Immature natural killer cell (primary cell): Measurements from ENCODE around the gene MOK. TPM values are rescaled to one million over a fixed set of nuclear protein-coding genes. Genes with fewer than 3 reads are reported as not detected.
"Not testable (repeated sequence)": the region's sequence is repeated elsewhere in the genome, so short reads cannot be mapped to it uniquely, and the experiment has no call there.

Source experiments
- DNase-seq, 3 donors: peaks; one replicate each; pipeline ENCODE4 v3.0.0; 2022; ENCODE audit warnings: mixed read lengths in 1 of 3
- H3K27ac Mint-ChIP-seq, 6 donors: one replicate each; pipeline ENCODE4 v1.8.0; 2020; ENCODE audit warnings: mixed read lengths in 6 of 6, mild to moderate bottlenecking in 5 of 6, inconsistent platforms in 4 of 6, moderate library complexity in 3 of 6
- H3K27me3 Mint-ChIP-seq, 3 donors: one replicate each; pipeline ENCODE4 v1.8.0; 2020 to 2021; ENCODE audit warnings: low read depth in 3 of 3, mild to moderate bottlenecking in 3 of 3, mixed read lengths in 3 of 3, moderate library complexity in 3 of 3, inconsistent platforms in 1 of 3
- H3K36me3 Mint-ChIP-seq, 3 donors: one replicate each; pipeline ENCODE4 v1.8.0; 2020; ENCODE audit warnings: mixed read lengths in 3 of 3, inconsistent platforms in 2 of 3, mild to moderate bottlenecking in 2 of 3
- H3K4me1 Mint-ChIP-seq, 2 donors: one replicate each; pipeline ENCODE4 v1.8.0; 2020; ENCODE audit warnings: inconsistent platforms in 2 of 2, mild to moderate bottlenecking in 2 of 2, mixed read lengths in 2 of 2, moderate library complexity in 1 of 2
- H3K4me3 Mint-ChIP-seq, 5 donors: one replicate each; pipeline ENCODE4 v1.8.0; 2020; ENCODE audit warnings: mild to moderate bottlenecking in 5 of 5, mixed read lengths in 5 of 5, inconsistent platforms in 3 of 5, moderate library complexity in 3 of 5
- H3K9me3 Mint-ChIP-seq, 6 donors: one replicate each; pipeline ENCODE4 v1.8.0; 2020; ENCODE audit warnings: mild to moderate bottlenecking in 6 of 6, mixed read lengths in 6 of 6, inconsistent platforms in 4 of 6, moderate library complexity in 3 of 6
- polyA plus RNA-seq, 3 donors: library from polyadenylated mRNA; unstranded; fragments of 300-500 nt; fragmentation: Illumina TruSeq; gene quantifications; one replicate each; pipeline ENCODE4 v1.2.3, GENCODE V29; 2021

Gene MOK
- 1 to 10 TPM; 1.8 to 4.9 (median 3.2) TPM for polyA plus RNA-seq

- H3K36me3 Mint-ChIP-seq = no peaks in the 10 kb centered on the region
- peaks cover 5 to 23% (median 6%) of the 10 kb centered on the region in 3 donors for H3K27me3 Mint-ChIP-seq
- H3K9me3 Mint-ChIP-seq = no peaks in the 10 kb centered on the region
- H3K4me1 Mint-ChIP-seq = peaks cover 9 to 18% of the 10 kb centered on the region in 2 donors
- peak within 1 kb of the TSS; percentile 86 to 98 (median 93) for H3K27ac Mint-ChIP-seq
- H3K4me3 Mint-ChIP-seq = peak within 1 kb of the TSS; percentile 88 to 98 (median 96)
- peak; percentile 99 for DNase-seq
Measured at GRCh38 chr14:102304611-102305506, at the start of gene MOK. Gene MOK, minus strand, starts transcription at chr14:102305164. Its CDS starts 196 bp downstream, at chr14:102304968.

- Mint-ChIP-seq H3K4me3 (no peak overlapping the region), H3K9me3 (no peaks in the 10 kb centered on the region), H3K27me3 (no peaks in the 10 kb centered on the region), H3K4me1 (no peaks in the 10 kb centered on the region), H3K27ac (no peak overlapping the region), H3K36me3 (peaks cover 20 to 55% (median 21%) of the 10 kb centered on the region in 3 donors)
- no peak for DNase-seq
Measured at GRCh38 chr14:102353126-102353619, 48.2 kb upstream of the MOK start.

GRCh38 chr14:102352213-102352612, 47.2 kb upstream of the MOK start:
- Mint-ChIP-seq H3K27ac (peak overlapping the region in 1 of 6 donors; percentile 40), H3K9me3 (no peaks in the 10 kb centered on the region), H3K4me3 (no peak overlapping the region), H3K4me1 (no peaks in the 10 kb centered on the region), H3K27me3 (no peaks in the 10 kb centered on the region), H3K36me3 (peaks cover 21 to 53% (median 24%) of the 10 kb centered on the region in 3 donors)
- no peak for DNase-seq

- not testable (repeated sequence) for H3K9me3 Mint-ChIP-seq, H3K27me3 Mint-ChIP-seq, DNase-seq, H3K27ac Mint-ChIP-seq, H3K4me1 Mint-ChIP-seq, H3K4me3 Mint-ChIP-seq
- H3K36me3 Mint-ChIP-seq = peaks cover 17 to 49% (median 24%) of the 10 kb centered on the region in 3 donors
Measured at GRCh38 chr14:102351593-102351992, 46.6 kb upstream of the MOK start.

GRCh38 chr14:102351023-102351422, 46.1 kb upstream of the MOK start:
- H3K27ac Mint-ChIP-seq = no peak overlapping the region
- H3K27me3 Mint-ChIP-seq = no peaks in the 10 kb centered on the region
- H3K36me3 Mint-ChIP-seq = peaks cover 16 to 48% (median 24%) of the 10 kb centered on the region in 3 donors
- no peak for DNase-seq
- H3K9me3 Mint-ChIP-seq = no peaks in the 10 kb centered on the region
- no peaks in the 10 kb centered on the region for H3K4me1 Mint-ChIP-seq
- no peak overlapping the region for H3K4me3 Mint-ChIP-seq

- Mint-ChIP-seq H3K27me3 (no peaks in the 10 kb centered on the region), H3K4me3 (no peak overlapping the region), H3K27ac (no peak overlapping the region), H3K9me3 (no peaks in the 10 kb centered on the region), H3K4me1 (peaks cover 0 to 5% of the 10 kb centered on the region in 2 donors), H3K36me3 (peaks cover 21 to 40% (median 24%) of the 10 kb centered on the region in 3 donors)
- DNase-seq = no peak
Measured at GRCh38 chr14:102348376-102348775, 43.4 kb upstream of the MOK start.

- no peak for DNase-seq
- Mint-ChIP-seq H3K36me3 (peaks cover 21 to 39% (median 30%) of the 10 kb centered on the region in 3 donors), H3K4me3 (no peak overlapping the region), H3K27me3 (peaks cover 0 to 4% (median 0%) of the 10 kb centered on the region in 3 donors), H3K4me1 (peaks cover 0 to 5% of the 10 kb centered on the region in 2 donors), H3K27ac (no peak overlapping the region), H3K9me3 (no peaks in the 10 kb centered on the region)
Measured at GRCh38 chr14:102346645-102347044, 41.7 kb upstream of the MOK start.

- Mint-ChIP-seq H3K27me3 (peaks cover 0 to 4% (median 0%) of the 10 kb centered on the region in 3 donors), H3K4me1 (peaks cover 0 to 5% of the 10 kb centered on the region in 2 donors), H3K27ac (peak overlapping the region in 1 of 6 donors; percentile 46), H3K4me3 (no peak overlapping the region), H3K36me3 (peaks cover 21 to 40% (median 30%) of the 10 kb centered on the region in 3 donors), H3K9me3 (no peaks in the 10 kb centered on the region)
- no peak for DNase-seq
Measured at GRCh38 chr14:102345232-102345631, 40.3 kb upstream of the MOK start.

GRCh38 chr14:102344485-102344884, 39.5 kb upstream of the MOK start:
- H3K4me3 Mint-ChIP-seq = no peak overlapping the region
- no peaks in the 10 kb centered on the region for H3K9me3 Mint-ChIP-seq
- no peak overlapping the region for H3K27ac Mint-ChIP-seq
- DNase-seq = no peak
- H3K27me3 Mint-ChIP-seq = peaks cover 0 to 4% (median 0%) of the 10 kb centered on the region in 3 donors
- peaks cover 0 to 5% of the 10 kb centered on the region in 2 donors for H3K4me1 Mint-ChIP-seq
- H3K36me3 Mint-ChIP-seq = peaks cover 15 to 34% (median 24%) of the 10 kb centered on the region in 3 donors

GRCh38 chr14:102344084-102344483, 39.1 kb upstream of the MOK start:
- no peak for DNase-seq
- peaks cover 0 to 5% of the 10 kb centered on the region in 2 donors for H3K4me1 Mint-ChIP-seq
- H3K9me3 Mint-ChIP-seq = no peaks in the 10 kb centered on the region
- no peak overlapping the region for H3K27ac Mint-ChIP-seq
- H3K27me3 Mint-ChIP-seq = peaks cover 0 to 4% (median 0%) of the 10 kb centered on the region in 3 donors
- no peak overlapping the region for H3K4me3 Mint-ChIP-seq
- peaks cover 14 to 32% (median 23%) of the 10 kb centered on the region in 3 donors for H3K36me3 Mint-ChIP-seq

- no peak overlapping the region for H3K27ac Mint-ChIP-seq
- H3K4me3 Mint-ChIP-seq = no peak overlapping the region
- peaks cover 0 to 4% (median 0%) of the 10 kb centered on the region in 3 donors for H3K27me3 Mint-ChIP-seq
- H3K9me3 Mint-ChIP-seq = no peaks in the 10 kb centered on the region
- peaks cover 0 to 5% of the 10 kb centered on the region in 2 donors for H3K4me1 Mint-ChIP-seq
- no peak for DNase-seq
- H3K36me3 Mint-ChIP-seq = peaks cover 12 to 23% (median 22%) of the 10 kb centered on the region in 3 donors
Measured at GRCh38 chr14:102342238-102342637, 37.3 kb upstream of the MOK start.

GRCh38 chr14:102341566-102341965, 36.6 kb upstream of the MOK start:
- H3K36me3 Mint-ChIP-seq = peaks cover 12 to 26% (median 22%) of the 10 kb centered on the region in 3 donors
- no peak overlapping the region for H3K27ac Mint-ChIP-seq
- no peaks in the 10 kb centered on the region for H3K9me3 Mint-ChIP-seq
- H3K4me1 Mint-ChIP-seq = peaks cover 0 to 5% of the 10 kb centered on the region in 2 donors
- H3K4me3 Mint-ChIP-seq = no peak overlapping the region
- peaks cover 0 to 4% (median 0%) of the 10 kb centered on the region in 3 donors for H3K27me3 Mint-ChIP-seq
- no peak for DNase-seq

GRCh38 chr14:102338724-102339123, 33.8 kb upstream of the MOK start:
- Mint-ChIP-seq H3K27ac (peak overlapping the region in 1 of 6 donors; percentile 62), H3K4me1 (no peaks in the 10 kb centered on the region), H3K27me3 (peaks cover 0 to 4% (median 0%) of the 10 kb centered on the region in 3 donors), H3K36me3 (peaks cover 12 to 23% (median 18%) of the 10 kb centered on the region in 3 donors), H3K9me3 (no peaks in the 10 kb centered on the region), H3K4me3 (no peak overlapping the region)
- DNase-seq = no peak

- no peak for DNase-seq
- peaks cover 0 to 2% of the 10 kb centered on the region in 2 donors for H3K4me1 Mint-ChIP-seq
- H3K27ac Mint-ChIP-seq = no peak overlapping the region
- H3K36me3 Mint-ChIP-seq = peaks cover 12 to 18% (median 16%) of the 10 kb centered on the region in 3 donors
- H3K9me3 Mint-ChIP-seq = no peaks in the 10 kb centered on the region
- H3K4me3 Mint-ChIP-seq = no peak overlapping the region
- peaks cover 0 to 2% (median 0%) of the 10 kb centered on the region in 3 donors for H3K27me3 Mint-ChIP-seq
Measured at GRCh38 chr14:102335163-102335562, 30.2 kb upstream of the MOK start.
